K562 (cell line): ENCODE data around the gene ERN1. TPM values are rescaled to one million over a fixed set of nuclear protein-coding genes. Genes with fewer than 3 reads are reported as not detected.

ENCODE experiments used
- C11orf30 ChIP-seq: fragments of 450-650 bp; IDR thresholded peaks from 2 replicates; pipeline ENCODE4 v1.6.1; 2016; ENCODE audit warnings: low read depth, mild to moderate bottlenecking
- CHCHD3 ChIP-seq: fragments of 250-450 bp; sonication (Bioruptor Pico); IDR thresholded peaks from 2 replicates; pipeline ENCODE4 v2.1.2; 2022; ENCODE audit warnings: mild to moderate bottlenecking
- E2F6 ChIP-seq, 2 experiments: IDR thresholded peaks; 2 replicates each; pipeline ENCODE4 v1.6.1; 2011; ENCODE audit warnings: borderline replicate concordance in 1 of 2, control low read depth in 1 of 2, low read depth in 1 of 2, low read length in 1 of 2, mild to moderate bottlenecking in 1 of 2, mixed read lengths in 1 of 2, moderate library complexity in 1 of 2; ENCODE audit not compliant: insufficient read depth in 1 of 2, insufficient read length in 1 of 2, poor library complexity in 1 of 2, severe bottlenecking in 1 of 2; ENCODE audit errors: extremely low read depth in 1 of 2
- ELF4 ChIP-seq: fragments of 450-650 bp; formaldehyde crosslinking; IDR thresholded peaks from 2 replicates; pipeline ENCODE4 v1.4.0; 2022; ENCODE audit warnings: missing genetic modification characterization
- ETS2 ChIP-seq: IDR thresholded peaks from 2 replicates; pipeline ENCODE4 v1.6.1; 2016; ENCODE audit warnings: borderline replicate concordance, missing genetic modification characterization, mild to moderate bottlenecking, moderate library complexity, missing compliant biosample characterization; ENCODE audit not compliant: poor library complexity, severe bottlenecking
- GATA2 ChIP-seq: sonication (generic); formaldehyde crosslinking; IDR thresholded peaks from 2 replicates; pipeline ENCODE4 v1.4.0; 2020; ENCODE audit warnings: mild to moderate bottlenecking, missing genetic modification reagents
- ID3 ChIP-seq, 2 experiments: fragments of 250-450 bp in 1 of 2; fragments of 450-650 bp in 1 of 2; sonication (Bioruptor Pico) in 1 of 2; IDR thresholded peaks; 2 replicates each; pipeline versions ENCODE4 v1.6.1 to v1.8.0; 2016 to 2021; ENCODE audit warnings: mild to moderate bottlenecking in 2 of 2, moderate library complexity in 2 of 2, missing compliant biosample characterization in 1 of 2, missing genetic modification characterization in 1 of 2
- KDM4B ChIP-seq, 2 experiments: fragments of 450-650 bp in 1 of 2; sonication (generic) in 1 of 2; IDR thresholded peaks; 2 replicates each; pipeline ENCODE4 v1.6.1; 2016 to 2017; ENCODE audit warnings: borderline replicate concordance in 2 of 2, antibody characterized with exemption in 1 of 2, low read depth in 1 of 2, mild to moderate bottlenecking in 1 of 2
- MXD1 ChIP-seq: fragments of 250-450 bp; sonication (Bioruptor Pico); IDR thresholded peaks from 2 replicates; pipeline ENCODE4 v1.8.0; 2021; ENCODE audit warnings: borderline replicate concordance, mild to moderate bottlenecking, moderate library complexity; ENCODE audit not compliant: poor library complexity, severe bottlenecking
- NFE2L1 ChIP-seq: fragments of 450-650 bp; IDR thresholded peaks from 2 replicates; pipeline ENCODE4 v1.6.1; 2016; ENCODE audit warnings: missing genetic modification characterization, low read depth, mild to moderate bottlenecking, missing compliant biosample characterization, moderate library complexity, borderline replicate concordance
- NFIX ChIP-seq: fragments of 250-450 bp; sonication (Bioruptor Pico); IDR thresholded peaks from 2 replicates; pipeline ENCODE4 v1.4.0; 2020; ENCODE audit warnings: low read depth, mild to moderate bottlenecking, moderate library complexity
- PHF8 ChIP-seq: fragments of 200-600 bp; sonication (generic); IDR thresholded peaks from 2 replicates; pipeline ENCODE4 v1.6.1; 2012; ENCODE audit warnings: mixed run types, mild to moderate bottlenecking, inconsistent platforms, low read length, moderate library complexity, borderline replicate concordance
- POLR2G ChIP-seq: fragments of 200-400 bp; formaldehyde crosslinking; IDR thresholded peaks from 2 replicates; pipeline ENCODE4 v1.6.1; 2017; ENCODE audit warnings: low read depth, mild to moderate bottlenecking, antibody characterized with exemption, low read length, moderate library complexity
- POLR3A ChIP-seq: IDR thresholded peaks from 2 replicates; pipeline ENCODE4 v1.6.1; 2011; ENCODE audit warnings: borderline replicate concordance, mild to moderate bottlenecking, moderate library complexity; ENCODE audit not compliant: insufficient read length, insufficient read depth; ENCODE audit errors: extremely low read depth
- PRMT5 ChIP-seq: sonication (generic); formaldehyde crosslinking; IDR thresholded peaks from 2 replicates; pipeline ENCODE4 v1.5.0; 2020; ENCODE audit warnings: missing genetic modification reagents
- SIX5 ChIP-seq, 2 experiments: IDR thresholded peaks; 2 replicates each; pipeline ENCODE4 v1.6.1; 2011; ENCODE audit warnings: low read length in 2 of 2, borderline replicate concordance in 1 of 2, low read depth in 1 of 2, mild to moderate bottlenecking in 1 of 2, moderate library complexity in 1 of 2; ENCODE audit not compliant: insufficient read depth in 1 of 2
- SNIP1 ChIP-seq: fragments of 450-650 bp; IDR thresholded peaks from 2 replicates; pipeline ENCODE4 v1.7.1; 2017; ENCODE audit warnings: low read depth, mild to moderate bottlenecking
- TCF7 ChIP-seq: sonication (generic); IDR thresholded peaks from 2 replicates; pipeline ENCODE4 v1.6.1; 2016; ENCODE audit warnings: antibody characterized with exemption, borderline replicate concordance
- YBX1 ChIP-seq: fragments of 450-650 bp; IDR thresholded peaks from 2 replicates; pipeline ENCODE4 v1.7.1; 2016; ENCODE audit warnings: mild to moderate bottlenecking
- ZBTB7A ChIP-seq: IDR thresholded peaks from 2 replicates; pipeline ENCODE4 v1.6.1; 2011; ENCODE audit warnings: low read depth, mild to moderate bottlenecking, low read length, moderate library complexity, borderline replicate concordance; ENCODE audit not compliant: control insufficient read depth
- ZNF584 ChIP-seq: fragments of 200-800 bp; sonication (Bioruptor generic); IDR thresholded peaks from 2 replicates; pipeline ENCODE4 v1.6.1; 2016; ENCODE audit warnings: low read depth, mild to moderate bottlenecking, missing genetic modification characterization, missing compliant biosample characterization
- ZNF696 ChIP-seq: fragments of 250-450 bp; sonication (Bioruptor Pico); conservative IDR thresholded peaks from 2 replicates; pipeline ENCODE4 v1.4.0; 2020; ENCODE audit warnings: mild to moderate bottlenecking, moderate library complexity
- ZNF699 ChIP-seq: fragments of 250-450 bp; sonication (Bioruptor Pico); IDR thresholded peaks from 2 replicates; pipeline ENCODE4 v1.8.0; 2021; ENCODE audit warnings: mild to moderate bottlenecking, moderate library complexity; ENCODE audit not compliant: insufficient replicate concordance
- ZSCAN29 ChIP-seq: fragments of 450-650 bp; IDR thresholded peaks from 2 replicates; pipeline ENCODE4 v1.6.1; 2017
- polyA plus RNA-seq, 8 experiments: library from polyadenylated mRNA; depleted of rRNA in 4 of 8; stranded (reverse) in 5 of 8; unstranded in 3 of 8; fragments of >200 nt; fragmentation: Nextera tagmentation in 2 of 8; fragmentation: Illumina TruSeq in 1 of 8; extraction: Ambion mirVana in 2 of 8; extraction: Trizol in 1 of 8; gene quantifications; 2 replicates each; pipeline versions ENCODE4 v1.2.1 to v1.2.3, GENCODE V29; 2011 to 2014; ENCODE audit warnings: inconsistent platforms in 1 of 8, missing spikeins in 1 of 8
- total RNA-seq, 7 experiments: library from RNA; depleted of rRNA in 6 of 7; stranded (reverse); fragments of >200 nt in 6 of 7; fragmentation: Illumina TruSeq in 2 of 7; extraction: Trizol in 2 of 7; gene quantifications; 2 replicates each; pipeline versions ENCODE4 v1.2.1 to v1.2.3, GENCODE V29; 2011 to 2021; ENCODE audit warnings: low replicate concordance in 1 of 7

ERN1 gene
- total and polyA plus RNA-seq, 9 of the 15 experiments (the other 6 are each of a cell fraction or from before 2014, with no cell fraction given) = 2.1 to 22.5 (median 7.3) TPM

GRCh38 chr17:64081802-64082799, 47.8 kb downstream of the ERN1 start (continued):
- no peak for TF ChIP-seq SIX5 (IDR thresholded peaks at IDR 0.05; ENCODE audit: borderline replicate concordance in 1 of 2, insufficient read depth in 1 of 2, low read depth in 1 of 2, low read length in 2 of 2)
- peak; percentile 95 for TF ChIP-seq ZNF584 (CRISPR knock-in tag)
- no peak for TF ChIP-seq E2F6 (IDR thresholded peaks at IDR 0.05; ENCODE audit: borderline replicate concordance in 1 of 2, extremely low read depth in 1 of 2, insufficient read depth in 1 of 2, insufficient read length in 1 of 2, low read depth in 1 of 2, low read length in 1 of 2, poor library complexity in 1 of 2, severe bottlenecking in 1 of 2)
- no peak for TF ChIP-seq SNIP1
- no peak for TF ChIP-seq PHF8
- no peak for TF ChIP-seq NFIX
- TF ChIP-seq POLR3A = no peak
- no peak; the same call in 1 of the 2 replicates for TF ChIP-seq ZSCAN29
- TF ChIP-seq C11orf30 = no peak
- no peak for TF ChIP-seq KDM4B (IDR thresholded peaks at IDR 0.05; ENCODE audit: borderline replicate concordance in 2 of 2, low read depth in 1 of 2)
- no peak for TF ChIP-seq ID3 (CRISPR knock-in tag; IDR thresholded peaks at IDR 0.05)
- TF ChIP-seq ID3 (tag; IDR thresholded peaks at IDR 0.05) = no peak
- no peak for TF ChIP-seq MXD1 (CRISPR knock-in tag)
- TF ChIP-seq TCF7 = no peak
- peak; percentile 52; the same call in 1 of the 2 replicates for TF ChIP-seq GATA2 (CRISPR knock-in tag)
- no peak for TF ChIP-seq ETS2 (tag)
- peak; percentile 44; the same call in 1 of the 2 replicates for TF ChIP-seq POLR2G
- no peak for TF ChIP-seq ZNF699 (CRISPR knock-in tag)
- no peak for TF ChIP-seq NFE2L1 (tag)
- peak; percentile 91 for TF ChIP-seq ELF4
- 0 out of 2 replicates have a peak, but pooled peaks have one; percentile 7 for TF ChIP-seq ZNF696 (CRISPR knock-in tag)
- no peak for TF ChIP-seq PRMT5 (CRISPR knock-in tag)
- no peak for TF ChIP-seq CHCHD3 (CRISPR knock-in tag)
- no peak for TF ChIP-seq YBX1
- no peak for TF ChIP-seq ZBTB7A
